Measurements from ENCODE around the gene SYNPO.
A peak's percentile ranks its signal among the peaks of the same experiment; 100 is the strongest.

SYNPO gene

DNA sequence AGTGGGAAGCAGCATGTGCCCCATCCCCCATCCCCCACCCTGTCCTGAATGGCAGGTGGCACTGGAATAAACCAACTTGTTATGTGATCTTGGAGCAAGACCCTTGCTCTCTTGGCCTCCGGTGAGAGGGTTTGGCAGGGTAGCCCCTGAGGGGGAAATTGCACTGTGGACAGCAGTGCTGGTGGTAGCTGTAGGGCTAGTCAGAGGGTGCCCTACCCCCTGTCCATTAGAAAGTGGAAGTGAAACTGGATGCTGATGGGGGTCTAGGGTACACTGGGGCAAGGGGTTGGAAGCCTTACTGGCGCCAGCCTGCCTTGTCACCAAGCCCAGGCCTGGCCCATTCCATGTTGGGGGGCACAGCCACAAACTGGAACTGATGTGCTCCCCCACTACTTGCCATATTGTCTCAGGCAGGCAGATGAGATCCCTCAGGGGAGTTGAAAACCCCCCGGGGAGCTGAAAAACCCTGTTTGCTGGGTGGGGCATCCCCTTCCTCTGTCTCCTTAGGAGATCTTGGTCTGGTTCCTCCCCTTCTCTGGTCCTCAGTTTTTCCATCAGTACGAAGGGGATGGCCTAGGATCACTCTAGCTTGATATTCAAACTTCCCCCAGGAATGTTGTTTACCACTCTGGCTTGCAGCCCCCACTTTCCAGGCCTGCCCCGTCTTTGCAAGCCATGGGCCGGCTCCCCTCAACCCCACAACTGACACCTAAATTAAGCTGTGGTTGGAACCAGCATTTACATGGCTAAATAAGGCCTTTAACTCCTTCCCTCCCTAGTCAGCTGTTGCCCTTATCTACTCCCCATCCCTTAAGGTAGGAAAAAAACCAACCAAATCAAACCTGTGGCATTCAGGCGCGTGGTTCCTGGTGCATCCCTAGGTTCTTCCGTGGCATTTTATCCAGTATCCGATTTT lies 14.4 kb upstream of the SYNPO start:
- no peak for DNase-seq

DNA sequence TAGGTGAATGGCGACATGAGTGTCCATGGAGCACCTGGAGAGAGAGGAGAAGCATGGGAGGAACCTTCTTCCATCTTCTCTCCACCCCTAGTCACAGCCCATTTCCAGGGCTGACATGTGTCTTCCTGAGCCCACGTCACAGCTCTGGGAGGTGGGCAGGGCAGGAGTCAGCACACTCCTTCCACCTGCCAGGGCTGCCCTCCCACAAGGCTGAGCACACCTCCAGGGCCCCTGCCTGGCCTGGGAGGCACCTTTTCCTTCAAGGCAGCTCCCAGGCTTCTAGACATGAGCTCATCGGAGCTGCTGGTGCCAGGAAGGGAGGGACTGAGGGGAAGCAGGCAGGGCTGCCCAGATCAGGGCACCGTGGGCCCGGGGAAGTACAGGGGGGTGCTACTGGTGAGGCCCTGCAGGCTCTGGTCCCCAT lies 13.6 kb upstream of the SYNPO start:
- no peak for DNase-seq

GRCh38 chr5:150627731-150628545 lies 12.5 kb upstream of the SYNPO start:
- no peak for DNase-seq

GRCh38 chr5:150628936-150629485 lies 11.4 kb upstream of the SYNPO start:
- no peak for DNase-seq

- DNase-seq, result no peak
Observed at GRCh38 chr5:150630016-150630415, 10.4 kb upstream of the SYNPO start.

GRCh38 chr5:150630461-150631325 lies 9.8 kb upstream of the SYNPO start:
- no peak for DNase-seq

- DNase-seq, result no peak
Observed at GRCh38 chr5:150631326-150631701, 9.1 kb upstream of the SYNPO start.

GRCh38 chr5:150632305-150633160 lies 7.9 kb upstream of the SYNPO start:
- no peak for DNase-seq

GRCh38 chr5:150633429-150633828 lies 7.0 kb upstream of the SYNPO start:
- DNase-seq, result no peak

- DNase-seq, result peak; percentile 11
Observed at GRCh38 chr5:150636391-150637244, 3.8 kb upstream of the SYNPO start.

DNA sequence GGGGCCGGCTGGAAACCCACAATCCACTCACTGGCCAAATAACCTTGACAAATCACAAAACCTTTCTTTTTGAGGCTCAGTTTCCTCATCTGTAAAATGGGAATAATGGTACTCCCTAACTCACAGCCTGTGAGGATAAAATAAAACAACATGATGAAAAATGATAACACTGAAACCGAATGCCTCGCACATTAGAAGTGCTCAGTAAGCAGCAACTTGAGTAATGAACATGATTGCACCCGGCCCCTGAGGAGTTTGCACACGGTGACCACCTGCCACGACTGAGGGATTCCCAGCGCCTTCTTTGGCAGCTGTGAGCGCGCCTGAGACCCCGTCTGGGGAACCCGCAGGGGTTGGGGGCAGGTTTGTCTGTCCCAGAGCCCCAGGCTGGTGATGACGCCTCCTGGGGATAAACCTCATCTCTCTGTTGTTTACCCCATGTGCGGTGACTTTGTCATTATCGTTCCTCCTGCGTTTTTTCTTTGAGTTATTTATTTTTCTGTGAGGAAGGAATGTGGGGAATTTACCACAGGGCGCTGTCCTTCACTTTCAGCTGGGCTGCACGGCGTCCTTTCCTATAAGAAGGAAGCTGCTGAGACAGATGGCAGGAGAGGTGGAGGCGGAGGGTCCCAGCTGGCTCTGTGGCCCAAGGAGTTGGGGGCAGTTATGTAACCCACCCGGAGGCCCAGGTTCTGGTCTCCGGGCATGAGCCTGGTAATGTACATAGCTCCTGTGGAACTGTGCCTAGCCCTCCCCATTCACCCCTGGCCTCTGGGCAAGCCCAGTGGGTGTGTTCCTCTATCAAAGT lies 3.0 kb upstream of the SYNPO start:
- peak; percentile 76 for DNase-seq

GRCh38 chr5:150638053-150638444 lies 2.4 kb upstream of the SYNPO start:
- no peak for DNase-seq

DNA sequence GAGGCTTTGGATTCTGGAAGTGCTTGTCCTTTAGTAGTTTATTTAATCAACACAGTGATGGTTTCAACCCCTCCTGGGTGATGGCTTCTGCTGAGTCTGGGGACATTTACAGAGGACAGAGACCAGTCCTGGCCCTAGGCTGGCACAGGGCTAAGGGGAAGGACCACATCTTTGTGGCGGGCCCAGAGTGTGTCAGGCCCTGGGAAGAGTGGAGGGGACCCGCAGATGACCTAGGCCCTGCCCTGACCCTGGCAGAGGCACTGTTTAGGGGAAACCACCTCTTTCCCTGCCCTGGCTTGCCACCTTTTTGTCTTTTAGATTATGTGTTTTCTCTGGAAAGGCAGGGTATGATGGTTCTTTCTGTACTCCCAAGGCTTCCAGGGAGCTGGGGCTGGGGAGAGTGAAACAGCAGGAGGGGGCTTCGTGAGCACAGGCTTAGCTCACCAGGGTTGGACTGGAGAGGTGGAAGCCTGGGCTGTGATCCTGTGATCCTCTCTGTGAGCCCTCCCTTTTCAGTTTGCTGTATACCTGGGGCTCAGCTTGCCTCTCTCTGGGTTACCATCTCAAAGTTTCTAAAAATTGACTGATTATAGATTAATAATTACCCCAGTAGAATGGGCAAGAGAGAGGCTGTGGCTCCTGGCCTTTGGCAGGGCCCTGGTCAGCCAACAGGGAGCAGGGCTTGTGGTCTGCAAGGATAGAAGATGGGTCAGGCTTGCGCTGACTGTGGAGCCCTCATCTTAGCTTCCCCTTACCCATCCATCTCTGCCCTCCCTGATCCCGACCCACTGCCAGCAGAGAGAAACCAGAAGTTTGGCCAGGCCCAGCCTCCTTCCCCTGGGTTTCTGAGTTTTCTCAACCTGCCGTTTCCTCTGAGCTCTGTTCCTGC lies 1.7 kb upstream of the SYNPO start:
- no peak for DNase-seq

GRCh38 chr5:150639377-150639692 lies 1.1 kb upstream of the SYNPO start:
- DNase-seq, result no peak

GRCh38 chr5:150639751-150640150 lies 709 bp upstream of the SYNPO start:
- no peak for DNase-seq

GRCh38 chr5:150641006-150641570 lies 628 bp downstream of the SYNPO start:
- no peak for DNase-seq

DNA sequence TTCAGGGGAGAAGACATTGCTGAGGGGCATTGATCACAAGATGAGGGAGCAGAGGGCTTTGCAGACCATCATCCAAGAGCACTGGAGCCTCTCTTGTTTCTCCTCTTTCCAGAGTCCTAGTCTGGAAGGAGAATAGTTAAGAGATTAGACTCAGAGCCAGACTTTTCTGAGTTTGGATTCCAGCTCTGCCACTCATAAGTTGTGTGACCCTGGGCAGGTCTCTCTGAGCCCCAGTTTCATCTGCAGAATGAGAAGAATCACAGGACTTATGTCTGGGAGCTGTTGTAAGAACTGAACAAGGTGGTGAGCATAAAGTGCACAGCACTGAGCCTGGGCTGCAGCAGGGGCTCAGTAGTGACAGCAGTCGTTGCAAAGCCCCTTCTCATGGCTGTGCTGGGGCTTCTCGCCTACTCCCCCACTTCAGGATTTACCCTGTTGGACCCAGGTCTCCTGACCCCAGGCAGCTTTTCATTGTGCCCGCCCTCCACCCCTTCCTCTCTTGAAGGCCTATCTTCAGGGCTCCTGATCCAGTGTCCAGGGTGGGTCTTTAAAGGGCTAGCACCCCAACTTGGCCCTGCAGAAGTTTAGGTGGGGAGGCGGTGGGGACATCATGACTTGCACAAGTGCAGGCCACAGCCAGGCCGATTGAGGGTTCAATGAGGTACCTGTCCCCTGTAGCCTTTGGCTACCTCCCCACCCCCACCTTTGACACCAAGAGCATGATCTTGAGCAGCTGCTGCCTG lies 1.5 kb downstream of the SYNPO start:
- DNase-seq, result no peak

- DNase-seq, result peak; percentile 65
Observed at GRCh38 chr5:150642567-150642927, 2.1 kb downstream of the SYNPO start.
